CD4-positive, CD25-positive, alpha-beta regulatory T cell (primary cell): ENCODE measurements around the gene MCCC1. TPM values are rescaled to one million over a fixed set of nuclear protein-coding genes. Genes with fewer than 3 reads are reported as not detected.

Experiments used
- ATAC-seq, 2 donors: fragments of 150-1000 bp; cut with Tn5 transposase; one replicate each; pipeline ENCODE4 v1.10.0; 2021; ENCODE audit warnings: low read depth in 2 of 2, moderate number of reproducible peaks in 2 of 2, moderate library complexity in 1 of 2
- DNase-seq, 3 donors: peaks; one replicate each; pipeline versions ENCODE4 v3.0.0 to v3.0.0-alpha.2; 2012 to 2022; ENCODE audit warnings: mixed read lengths in 1 of 3
- H3K27ac ChIP-seq: one replicate; pipeline ENCODE4 v1.7.0; 2013; ENCODE audit warnings: mild to moderate bottlenecking, low read length; ENCODE audit not compliant: insufficient read depth, poor library complexity, severe bottlenecking
- H3K27me3 ChIP-seq: one replicate; pipeline ENCODE4 v1.7.0; 2013; ENCODE audit warnings: low read length; ENCODE audit not compliant: control insufficient read depth, insufficient read depth
- H3K36me3 ChIP-seq: one replicate; pipeline ENCODE4 v1.7.0; 2013; ENCODE audit warnings: mild to moderate bottlenecking, low read length, moderate library complexity; ENCODE audit not compliant: control insufficient read depth, insufficient read depth
- H3K4me1 ChIP-seq: 2 replicates; pipeline ENCODE4 v1.7.0; 2013; ENCODE audit warnings: mild to moderate bottlenecking, low read length; ENCODE audit not compliant: insufficient read depth, control insufficient read depth, poor library complexity, severe bottlenecking
- H3K4me3 ChIP-seq: one replicate; pipeline ENCODE4 v1.7.0; 2013; ENCODE audit warnings: low read depth, mild to moderate bottlenecking, low read length, moderate library complexity
- H3K9me3 ChIP-seq, 2 experiments: 1 replicate in 1 of 2; 2 replicates in 1 of 2; pipeline ENCODE4 v1.7.0; 2013; ENCODE audit warnings: low read length in 2 of 2, mild to moderate bottlenecking in 1 of 2, moderate library complexity in 1 of 2; ENCODE audit not compliant: control insufficient read depth in 2 of 2
- H3K27ac Mint-ChIP-seq, 3 donors: one replicate each; pipeline ENCODE4 v1.8.0; 2020 to 2022; ENCODE audit warnings: mild to moderate bottlenecking in 3 of 3, mixed read lengths in 3 of 3, moderate library complexity in 2 of 3
- H3K27me3 Mint-ChIP-seq: one replicate; pipeline ENCODE4 v1.8.0; 2022; ENCODE audit warnings: mild to moderate bottlenecking, mixed read lengths
- H3K36me3 Mint-ChIP-seq: one replicate; pipeline ENCODE4 v1.8.0; 2020; ENCODE audit warnings: mixed read lengths
- H3K4me1 Mint-ChIP-seq, 4 donors: one replicate each; pipeline ENCODE4 v1.8.0; 2020 to 2022; ENCODE audit warnings: mixed read lengths in 4 of 4, mild to moderate bottlenecking in 1 of 4
- H3K4me3 Mint-ChIP-seq, 4 donors: one replicate each; pipeline ENCODE4 v1.8.0; 2020 to 2022; ENCODE audit warnings: mild to moderate bottlenecking in 4 of 4, mixed read lengths in 4 of 4, moderate library complexity in 3 of 4
- H3K9me3 Mint-ChIP-seq, 7 donors: one replicate each; pipeline ENCODE4 v1.8.0; 2020 to 2022; ENCODE audit warnings: mixed read lengths in 7 of 7, mild to moderate bottlenecking in 3 of 7, moderate library complexity in 2 of 7
- polyA plus RNA-seq, 4 donors: library from polyadenylated mRNA; unstranded; fragments of 300-500 nt; fragmentation: Illumina TruSeq; gene quantifications; one replicate each; pipeline ENCODE4 v1.2.3, GENCODE V29; 2021
- total RNA-seq: library from RNA; stranded (reverse); gene quantifications from one replicate; pipeline ENCODE4 v1.2.3, GENCODE V29; 2022

The MCCC1 gene
- total and polyA plus RNA-seq, 5 donors from 2014 or later = 22.1 to 27.7 (median 23.5) TPM

GRCh38 chr3:183022936-183023516, 76.3 kb downstream of the MCCC1 start:
- Mint-ChIP-seq H3K27ac (peak overlapping the region in 1 of 3 donors; percentile 2), H3K4me3 (no peak overlapping the region), H3K4me1 (no peaks in the 10 kb centered on the region), H3K27me3 (no peaks in the 10 kb centered on the region), H3K36me3 (peaks cover 34% of the 10 kb centered on the region), H3K9me3 (no peaks in the 10 kb centered on the region)
- Histone ChIP-seq H3K36me3 (peaks cover 41% of the 10 kb centered on the region), H3K4me3 (no peak overlapping the region), H3K27me3 (no peaks in the 10 kb centered on the region), H3K9me3 (no peaks in the 10 kb centered on the region), H3K27ac (no peak overlapping the region), H3K4me1 (no peaks in the 10 kb centered on the region)
- no peak for DNase-seq
- no peak for ATAC-seq

GRCh38 chr3:183018421-183019192, 80.7 kb downstream of the MCCC1 start:
- Histone ChIP-seq H3K4me3 (no peak overlapping the region), H3K9me3 (no peaks in the 10 kb centered on the region), H3K27ac (no peak overlapping the region), H3K4me1 (no peaks in the 10 kb centered on the region), H3K27me3 (no peaks in the 10 kb centered on the region), H3K36me3 (peaks cover 49% of the 10 kb centered on the region)
- Mint-ChIP-seq H3K9me3 (no peaks in the 10 kb centered on the region), H3K4me3 (no peak overlapping the region), H3K27me3 (no peaks in the 10 kb centered on the region), H3K36me3 (peaks cover 39% of the 10 kb centered on the region), H3K27ac (no peak overlapping the region), H3K4me1 (no peaks in the 10 kb centered on the region)
- ATAC-seq (no peak), DNase-seq (peak in 2 of 3 donors; percentile 26 to 60)

GRCh38 chr3:183015185-183015584, 84.1 kb downstream of the MCCC1 start:
- Mint-ChIP-seq H3K36me3 (peaks cover 30% of the 10 kb centered on the region), H3K4me3 (no peak overlapping the region), H3K9me3 (no peaks in the 10 kb centered on the region), H3K27ac (no peak overlapping the region), H3K27me3 (no peaks in the 10 kb centered on the region), H3K4me1 (no peaks in the 10 kb centered on the region)
- Histone ChIP-seq H3K27ac (no peak overlapping the region), H3K27me3 (no peaks in the 10 kb centered on the region), H3K9me3 (no peaks in the 10 kb centered on the region), H3K36me3 (peaks cover 31% of the 10 kb centered on the region), H3K4me3 (no peak overlapping the region), H3K4me1 (no peaks in the 10 kb centered on the region)
- DNase-seq = no peak
- no peak for ATAC-seq

DNA sequence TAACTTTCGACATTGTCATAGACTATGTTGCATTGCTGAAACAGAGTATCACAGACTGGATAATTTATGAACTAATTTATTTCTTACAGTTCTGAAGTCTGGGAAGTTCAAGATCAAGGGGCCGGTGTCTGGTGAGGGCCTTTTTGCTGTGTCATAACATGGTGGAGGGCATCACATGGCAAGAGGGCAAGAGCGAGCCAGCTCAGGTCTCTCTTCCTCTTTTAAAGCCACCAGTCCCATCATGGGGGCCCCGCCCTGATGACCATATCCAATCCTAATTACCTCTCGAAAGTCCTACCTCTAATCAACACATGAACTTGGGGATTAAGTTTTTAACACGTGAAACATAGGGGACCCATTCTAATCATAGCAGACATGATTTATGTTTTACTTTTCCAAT, 85.4 kb downstream of the MCCC1 start:
- H3K36me3 ChIP-seq = peaks cover 21% of the 10 kb centered on the region
- H3K4me3 ChIP-seq = no peak overlapping the region
- Mint-ChIP-seq H3K36me3 (peaks cover 23% of the 10 kb centered on the region), H3K4me3 (no peak overlapping the region), H3K27me3 (no peaks in the 10 kb centered on the region), H3K27ac (no peak overlapping the region), H3K4me1 (no peaks in the 10 kb centered on the region), H3K9me3 (no peaks in the 10 kb centered on the region)
- no peak for ATAC-seq
- no peaks in the 10 kb centered on the region for H3K27me3 ChIP-seq
- H3K4me1 ChIP-seq = no peaks in the 10 kb centered on the region
- H3K27ac ChIP-seq = no peak overlapping the region
- DNase-seq = no peak
- H3K9me3 ChIP-seq = no peaks in the 10 kb centered on the region

DNA sequence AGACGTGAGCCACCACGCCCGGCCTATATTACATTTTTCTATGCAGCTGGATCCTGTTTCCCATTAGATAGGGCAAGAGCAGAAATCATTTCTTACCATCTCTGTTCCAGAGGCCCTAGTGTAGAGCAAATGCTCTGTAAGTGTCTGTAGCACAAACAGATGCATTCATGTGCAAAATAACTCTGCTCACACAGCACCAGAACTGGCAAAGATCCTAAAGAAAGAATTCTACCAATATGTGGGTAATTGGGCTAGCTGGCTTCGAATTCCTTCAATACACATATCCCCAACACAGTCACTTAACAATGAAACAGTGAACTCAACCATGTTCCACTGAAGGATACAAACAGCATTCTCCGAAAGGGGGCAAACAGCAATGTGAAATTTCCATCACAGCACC, 86.2 kb downstream of the MCCC1 start:
- Mint-ChIP-seq H3K4me3 (no peak overlapping the region), H3K27ac (no peak overlapping the region), H3K9me3 (no peaks in the 10 kb centered on the region), H3K4me1 (no peaks in the 10 kb centered on the region), H3K27me3 (no peaks in the 10 kb centered on the region), H3K36me3 (peaks cover 18% of the 10 kb centered on the region)
- no peak for ATAC-seq
- no peak overlapping the region for H3K27ac ChIP-seq
- no peak for DNase-seq
- H3K27me3 ChIP-seq = no peaks in the 10 kb centered on the region
- no peak overlapping the region for H3K4me3 ChIP-seq
- H3K36me3 ChIP-seq = peaks cover 21% of the 10 kb centered on the region
- no peaks in the 10 kb centered on the region for H3K4me1 ChIP-seq
- no peaks in the 10 kb centered on the region for H3K9me3 ChIP-seq

GRCh38 chr3:183008800-183009199, 90.5 kb downstream of the MCCC1 start:
- no peak overlapping the region for H3K27ac Mint-ChIP-seq

GRCh38 chr3:183008303-183008702, 91.0 kb downstream of the MCCC1 start:
- Mint-ChIP-seq H3K9me3 (no peaks in the 10 kb centered on the region), H3K36me3 (peaks cover 14% of the 10 kb centered on the region), H3K27me3 (no peaks in the 10 kb centered on the region), H3K4me3 (no peak overlapping the region), H3K27ac (no peak overlapping the region), H3K4me1 (no peaks in the 10 kb centered on the region)
- Histone ChIP-seq H3K4me3 (no peak overlapping the region), H3K9me3 (no peaks in the 10 kb centered on the region), H3K27me3 (no peaks in the 10 kb centered on the region), H3K36me3 (peaks cover 3% of the 10 kb centered on the region), H3K4me1 (no peaks in the 10 kb centered on the region), H3K27ac (no peak overlapping the region)
- no peak for DNase-seq
- no peak for ATAC-seq

More at GRCh38 chr3:183008800-183009199, 90.5 kb downstream of the MCCC1 start:
- no peaks in the 10 kb centered on the region for H3K27me3 ChIP-seq
- peaks cover 14% of the 10 kb centered on the region for H3K36me3 Mint-ChIP-seq
- no peaks in the 10 kb centered on the region for H3K27me3 Mint-ChIP-seq
- no peaks in the 10 kb centered on the region for H3K9me3 Mint-ChIP-seq
- no peak overlapping the region for H3K27ac ChIP-seq
- peaks cover 3% of the 10 kb centered on the region for H3K36me3 ChIP-seq
- no peak for ATAC-seq
- no peak overlapping the region for H3K4me3 Mint-ChIP-seq
- DNase-seq = no peak
- H3K4me1 ChIP-seq = no peaks in the 10 kb centered on the region
- no peak overlapping the region for H3K4me3 ChIP-seq
- H3K9me3 ChIP-seq = no peaks in the 10 kb centered on the region
- no peaks in the 10 kb centered on the region for H3K4me1 Mint-ChIP-seq
